Breast epithelium (tissue), 4 donors: ENCODE results near the gene SYNDIG1. TPM values are rescaled to one million over a fixed set of nuclear protein-coding genes. Genes with fewer than 3 reads are reported as not detected.

ENCODE experiments used
- DNase-seq, 2 donors: peaks; one replicate each; pipeline ENCODE4 v3.0.0-alpha.2; 2019; ENCODE audit warnings: low spot score in 2 of 2
- H3K27ac ChIP-seq, 2 donors: fragments of 200-600 bp; sonication (generic) in 1 of 2; one replicate each; pipeline ENCODE4 v1.5.1; 2016 to 2019; ENCODE audit warnings: mild to moderate bottlenecking in 1 of 2
- H3K27me3 ChIP-seq, 2 donors: fragments of 200-600 bp; sonication (generic) in 1 of 2; one replicate each; pipeline versions ENCODE4 v1.5.1 to v1.6.0; 2017 to 2019; ENCODE audit warnings: control low read depth in 1 of 2, mild to moderate bottlenecking in 1 of 2
- H3K36me3 ChIP-seq: fragments of 200-600 bp; one replicate; pipeline ENCODE4 v1.5.1; 2019
- H3K4me1 ChIP-seq, 2 donors: fragments of 200-600 bp; sonication (generic); one replicate each; pipeline ENCODE4 v1.5.1; 2016 to 2019; ENCODE audit warnings: control low read depth in 1 of 2
- H3K4me3 ChIP-seq, 3 donors: fragments of 200-600 bp; sonication (generic); 1 replicate in 2 of 3; 2 replicates in 1 of 3; pipeline ENCODE4 v1.5.1; 2016 to 2019; ENCODE audit warnings: mild to moderate bottlenecking in 3 of 3, moderate library complexity in 2 of 3
- H3K9me3 ChIP-seq, 2 donors: fragments of 200-600 bp; sonication (generic) in 1 of 2; one replicate each; pipeline ENCODE4 v1.5.1; 2016 to 2019; ENCODE audit warnings: control low read depth in 1 of 2
- POLR2A ChIP-seq: fragments of 450-650 bp; IDR thresholded peaks from one replicate; pipeline ENCODE4 v1.6.1; 2016; ENCODE audit warnings: antibody characterized with exemption, mild to moderate bottlenecking, moderate library complexity
- POLR2AphosphoS5 ChIP-seq, 3 donors: sonication (generic); formaldehyde crosslinking; IDR thresholded peaks; one replicate each; pipeline ENCODE4 v1.6.1; 2017; ENCODE audit warnings: antibody characterized with exemption in 3 of 3
- intact Hi-C: fragments of 100-400 bp; cut with DNase I; formaldehyde crosslinking; loops from one replicate; pipeline ENCODE4 v1.15.1; 2023; ENCODE audit warnings: low total_unique reads
- total RNA-seq, 3 donors: library from RNA; depleted of rRNA; stranded (reverse); fragments of >200 nt; gene quantifications; one replicate each; pipeline ENCODE4 v1.1.0, GENCODE V29; 2016
- TF ChIP-seq, protein P1 (sequence below), 3 donors: fragments of 450-650 bp; IDR thresholded peaks; one replicate each; pipeline ENCODE4 v1.5.1; 2016 to 2017; ENCODE audit warnings: antibody characterized with exemption in 3 of 3, mild to moderate bottlenecking in 3 of 3, moderate library complexity in 3 of 3

Gene SYNDIG1
- total RNA-seq, 3 donors from 2014 or later, result under 0.01 to 0.48 (median 0.15) TPM

DNA sequence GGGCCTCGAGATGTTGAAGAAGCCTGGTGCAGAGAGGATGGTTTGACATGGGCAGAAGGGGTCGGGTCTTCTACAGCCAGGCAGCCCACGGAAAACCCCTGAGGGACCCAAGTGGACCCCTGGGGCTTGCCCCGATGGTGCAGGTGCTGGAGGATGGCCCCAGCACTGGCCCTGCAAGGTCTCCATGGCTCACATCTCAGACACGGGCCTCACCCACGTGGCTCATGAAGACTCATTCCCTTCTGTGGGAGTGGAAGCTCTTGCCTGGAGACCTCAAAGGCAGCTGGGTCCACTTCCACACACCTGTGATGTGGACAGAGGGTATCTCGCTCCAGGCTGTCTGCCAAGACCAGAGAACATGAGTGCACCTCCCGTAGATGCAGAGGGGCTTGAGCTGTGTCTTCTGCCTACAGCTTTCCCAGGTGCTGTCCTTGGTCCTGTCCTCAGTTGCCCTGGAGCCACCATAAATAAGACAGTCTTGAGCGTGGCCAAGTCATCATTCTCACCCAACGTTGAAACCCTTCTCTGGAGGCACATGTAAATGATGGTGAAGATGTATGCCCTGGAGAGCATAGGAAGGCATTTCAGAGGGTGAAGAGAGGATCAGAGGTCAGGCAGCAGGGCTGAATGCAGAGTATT lies 108.0 kb downstream of the SYNDIG1 start:
- intact Hi-C loops, result no loop called here
- H3K9me3 ChIP-seq, result no peaks in the 10 kb centered on the region

DNA sequence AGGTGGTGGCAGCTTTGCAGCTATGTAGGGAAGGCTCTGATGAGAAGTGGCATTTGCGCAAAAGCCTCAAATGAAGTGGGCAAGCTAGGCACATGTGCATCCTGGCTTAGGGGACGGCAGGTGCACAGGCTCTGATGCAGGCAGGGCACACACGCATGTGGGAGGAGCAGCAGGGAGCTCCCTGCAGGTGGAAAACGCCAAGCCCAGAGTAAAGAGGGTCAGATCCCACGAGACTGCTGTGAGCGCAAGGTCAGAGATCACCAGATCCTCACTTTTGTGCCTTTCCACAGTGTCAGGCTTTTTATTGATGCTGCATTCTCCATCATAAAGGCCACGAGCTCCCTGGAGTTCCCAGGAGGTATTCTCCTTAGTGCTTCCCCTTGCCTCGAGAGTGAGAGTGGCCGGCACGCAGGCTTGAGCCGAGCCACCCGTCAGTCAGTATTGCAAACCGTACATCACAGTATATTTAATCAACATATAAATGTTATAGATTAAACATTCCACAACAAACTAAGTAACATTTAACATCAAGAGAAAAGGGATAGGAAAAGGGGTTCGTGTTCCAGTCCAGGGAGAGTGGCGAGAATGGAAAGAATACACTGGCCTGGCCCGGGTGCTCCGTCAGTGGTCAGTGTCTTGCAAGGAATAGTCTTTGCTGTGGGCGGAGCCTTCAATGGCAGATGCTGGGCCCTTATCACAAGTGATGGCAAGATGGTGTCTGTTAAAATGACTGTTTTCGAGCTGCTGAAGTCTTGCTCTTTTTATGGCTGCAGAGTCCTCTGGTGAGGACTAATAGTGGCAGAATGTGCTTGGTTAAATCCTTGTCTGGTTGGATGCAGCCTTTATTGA lies 109.4 kb downstream of the SYNDIG1 start:
- DNase-seq, result no peak
- Histone ChIP-seq H3K27me3 (peaks cover 0 to 8% of the 10 kb centered on the region in 2 donors), H3K4me1 (no peaks in the 10 kb centered on the region), H3K9me3 (no peaks in the 10 kb centered on the region), H3K4me3 (no peak overlapping the region), H3K27ac (no peak overlapping the region), H3K36me3 (no peaks in the 10 kb centered on the region)
- intact Hi-C loops, result no loop called here
- no peak for TF ChIP-seq POLR2AphosphoS5 (IDR thresholded peaks at IDR 0.05)
- TF ChIP-seq, protein P1, sequence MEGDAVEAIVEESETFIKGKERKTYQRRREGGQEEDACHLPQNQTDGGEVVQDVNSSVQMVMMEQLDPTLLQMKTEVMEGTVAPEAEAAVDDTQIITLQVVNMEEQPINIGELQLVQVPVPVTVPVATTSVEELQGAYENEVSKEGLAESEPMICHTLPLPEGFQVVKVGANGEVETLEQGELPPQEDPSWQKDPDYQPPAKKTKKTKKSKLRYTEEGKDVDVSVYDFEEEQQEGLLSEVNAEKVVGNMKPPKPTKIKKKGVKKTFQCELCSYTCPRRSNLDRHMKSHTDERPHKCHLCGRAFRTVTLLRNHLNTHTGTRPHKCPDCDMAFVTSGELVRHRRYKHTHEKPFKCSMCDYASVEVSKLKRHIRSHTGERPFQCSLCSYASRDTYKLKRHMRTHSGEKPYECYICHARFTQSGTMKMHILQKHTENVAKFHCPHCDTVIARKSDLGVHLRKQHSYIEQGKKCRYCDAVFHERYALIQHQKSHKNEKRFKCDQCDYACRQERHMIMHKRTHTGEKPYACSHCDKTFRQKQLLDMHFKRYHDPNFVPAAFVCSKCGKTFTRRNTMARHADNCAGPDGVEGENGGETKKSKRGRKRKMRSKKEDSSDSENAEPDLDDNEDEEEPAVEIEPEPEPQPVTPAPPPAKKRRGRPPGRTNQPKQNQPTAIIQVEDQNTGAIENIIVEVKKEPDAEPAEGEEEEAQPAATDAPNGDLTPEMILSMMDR (IDR thresholded peaks at IDR 0.05), result no peak
- TF ChIP-seq POLR2A, result no peak

More for the DNA sequence above, 108.0 kb downstream of the SYNDIG1 start:
- Histone ChIP-seq H3K27ac (no peak overlapping the region), H3K36me3 (no peaks in the 10 kb centered on the region), H3K4me1 (no peaks in the 10 kb centered on the region), H3K27me3 (no peaks in the 10 kb centered on the region), H3K4me3 (no peak overlapping the region)
- no peak for DNase-seq
- TF ChIP-seq POLR2A (no peak), POLR2AphosphoS5 (IDR thresholded peaks at IDR 0.05) (no peak)
- TF ChIP-seq, protein P1 (IDR thresholded peaks at IDR 0.05), result no peak

DNA sequence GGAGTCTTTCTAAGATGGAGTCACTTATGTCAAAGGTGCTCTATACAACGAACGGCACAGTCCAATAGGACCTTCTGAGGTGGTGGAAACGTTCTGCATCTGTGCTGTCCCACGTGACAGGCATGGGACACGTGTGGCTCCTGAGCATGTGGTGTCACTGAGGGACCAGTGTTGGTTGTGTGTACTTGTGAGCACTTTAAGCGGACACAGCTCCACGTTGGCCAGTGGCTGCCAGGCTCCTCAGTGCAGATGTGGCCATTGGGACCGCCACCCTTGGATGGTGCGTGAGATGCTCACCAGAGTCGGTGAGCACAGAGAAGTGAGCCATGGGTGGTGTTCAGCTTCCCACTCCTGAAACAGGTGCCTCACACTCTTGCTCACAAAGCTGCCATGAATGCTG lies 110.0 kb downstream of the SYNDIG1 start:
- H3K4me1 ChIP-seq, result no peaks in the 10 kb centered on the region
- H3K27ac ChIP-seq, result no peak overlapping the region
- no peaks in the 10 kb centered on the region for H3K36me3 ChIP-seq
- peaks cover 0 to 8% of the 10 kb centered on the region in 2 donors for H3K27me3 ChIP-seq
- no peaks in the 10 kb centered on the region for H3K9me3 ChIP-seq
- no peak for DNase-seq
- H3K4me3 ChIP-seq, result no peak overlapping the region
- intact Hi-C loops, result no loop called here
- TF ChIP-seq POLR2A, result no peak
- no peak for TF ChIP-seq POLR2AphosphoS5 (IDR thresholded peaks at IDR 0.05)

DNA sequence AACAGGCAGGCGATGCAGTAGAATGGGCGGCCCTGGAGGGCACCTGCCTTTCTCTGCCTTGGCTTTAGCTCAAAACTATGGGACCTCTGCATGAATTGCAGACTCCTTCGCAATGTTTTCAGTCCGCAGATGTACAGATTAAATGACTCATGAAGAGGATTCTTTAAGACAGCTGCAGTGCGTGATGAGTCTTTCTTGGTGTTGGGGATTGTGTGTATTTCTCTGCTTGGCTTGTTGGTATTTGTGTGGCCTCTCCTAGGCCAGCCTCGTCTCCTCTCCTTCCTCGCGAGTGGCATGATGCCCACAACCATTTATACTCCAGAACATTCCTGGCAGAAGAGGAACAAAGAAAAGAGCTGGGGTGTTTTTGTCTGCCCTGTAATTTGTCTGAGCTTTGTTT lies 110.6 kb downstream of the SYNDIG1 start:
- H3K4me3 ChIP-seq, result no peak overlapping the region
- H3K27ac ChIP-seq, result no peak overlapping the region
- TF ChIP-seq, protein P1 (IDR thresholded peaks at IDR 0.05), result no peak
- TF ChIP-seq POLR2AphosphoS5 (IDR thresholded peaks at IDR 0.05), result no peak
- no peak for TF ChIP-seq POLR2A
- H3K36me3 ChIP-seq, result no peaks in the 10 kb centered on the region
- intact Hi-C loops, result no loop called here
- H3K27me3 ChIP-seq, result peaks cover 0 to 8% of the 10 kb centered on the region in 2 donors
- no peak for DNase-seq
- no peaks in the 10 kb centered on the region for H3K4me1 ChIP-seq
- no peaks in the 10 kb centered on the region for H3K9me3 ChIP-seq

DNA sequence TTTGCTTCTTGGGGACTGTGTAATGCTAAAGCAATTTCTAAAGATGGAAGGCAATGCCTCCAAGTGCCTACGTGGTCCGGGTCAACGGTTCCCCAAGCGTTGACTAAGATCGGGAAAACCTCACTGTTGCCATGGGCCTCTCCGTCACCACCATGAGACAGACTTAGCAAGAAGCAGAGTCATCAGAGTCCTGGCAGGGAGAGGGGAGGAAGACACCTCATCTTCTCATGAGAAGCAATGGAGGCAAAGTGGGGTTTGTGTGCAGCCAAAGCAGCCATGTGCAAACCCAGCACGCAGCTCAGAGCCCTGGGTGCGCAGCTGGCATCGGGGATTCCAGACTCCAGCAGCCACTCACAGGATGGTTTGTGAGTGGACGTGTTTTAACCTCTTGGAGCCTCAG lies 111.4 kb downstream of the SYNDIG1 start:
- Histone ChIP-seq H3K27me3 (peaks cover 0 to 8% of the 10 kb centered on the region in 2 donors), H3K36me3 (no peaks in the 10 kb centered on the region), H3K4me1 (no peaks in the 10 kb centered on the region), H3K9me3 (no peaks in the 10 kb centered on the region), H3K27ac (no peak overlapping the region), H3K4me3 (no peak overlapping the region)
- no peak for DNase-seq
- TF ChIP-seq, protein P1 (IDR thresholded peaks at IDR 0.05), result no peak
- TF ChIP-seq POLR2A (no peak), POLR2AphosphoS5 (IDR thresholded peaks at IDR 0.05) (no peak)
- intact Hi-C loops, result no loop called here
